Dermis blood vessel endothelial cell (primary cell): ENCODE results near the gene NUDT6. TPM values are rescaled to one million over a fixed set of nuclear protein-coding genes. Genes with fewer than 3 reads are reported as not detected.

Source experiments
- total RNA-seq: library from RNA; depleted of rRNA; stranded (reverse); fragments of >200 nt; gene quantifications from 2 replicates; pipeline ENCODE4 v1.2.3, GENCODE V29; 2014

The NUDT6 gene
- total RNA-seq, 1 donor from 2014 or later = 10.0 TPM

Other genes starting within 250 kb of the NUDT6 start
- 5.2 and 6.0 TPM in 2 replicates for gene BBS12, start 189.9 kb downstream of the NUDT6 start, total RNA-seq
- gene FGF2, start 95.8 kb downstream of the NUDT6 start, total RNA-seq = 31.8 and 41.6 TPM in 2 replicates